Right lung (tissue), 5 donors: ENCODE measurements around the gene CTNNA1. TPM values are rescaled to one million over a fixed set of nuclear protein-coding genes. Genes with fewer than 3 reads are reported as not detected.

ENCODE experiments used
- DNase-seq, 2 donors: peaks; one replicate each; pipeline ENCODE4 v3.0.0-alpha.2; 2013
- polyA plus RNA-seq, 5 donors: library from polyadenylated mRNA; unstranded; fragments of 120-200 nt; gene quantifications; one replicate each; pipeline versions ENCODE4 v1.2.1 to v1.2.3, GENCODE V29; 2013; ENCODE audit warnings: inconsistent platforms in 1 of 5, low replicate concordance in 1 of 5; ENCODE audit not compliant: insufficient read length in 5 of 5, insufficient read depth in 1 of 5

CTNNA1 gene
- polyA plus RNA-seq, 5 donors, result 294 to 386 (median 345) TPM

- no peak for DNase-seq
These were observed 192.4 kb downstream of the CTNNA1 start for GRCh38 chr5:138945421-138946240.

GRCh38 chr5:138946241-138946623, 193.0 kb downstream of the CTNNA1 start:
- DNase-seq, result no peak

DNA sequence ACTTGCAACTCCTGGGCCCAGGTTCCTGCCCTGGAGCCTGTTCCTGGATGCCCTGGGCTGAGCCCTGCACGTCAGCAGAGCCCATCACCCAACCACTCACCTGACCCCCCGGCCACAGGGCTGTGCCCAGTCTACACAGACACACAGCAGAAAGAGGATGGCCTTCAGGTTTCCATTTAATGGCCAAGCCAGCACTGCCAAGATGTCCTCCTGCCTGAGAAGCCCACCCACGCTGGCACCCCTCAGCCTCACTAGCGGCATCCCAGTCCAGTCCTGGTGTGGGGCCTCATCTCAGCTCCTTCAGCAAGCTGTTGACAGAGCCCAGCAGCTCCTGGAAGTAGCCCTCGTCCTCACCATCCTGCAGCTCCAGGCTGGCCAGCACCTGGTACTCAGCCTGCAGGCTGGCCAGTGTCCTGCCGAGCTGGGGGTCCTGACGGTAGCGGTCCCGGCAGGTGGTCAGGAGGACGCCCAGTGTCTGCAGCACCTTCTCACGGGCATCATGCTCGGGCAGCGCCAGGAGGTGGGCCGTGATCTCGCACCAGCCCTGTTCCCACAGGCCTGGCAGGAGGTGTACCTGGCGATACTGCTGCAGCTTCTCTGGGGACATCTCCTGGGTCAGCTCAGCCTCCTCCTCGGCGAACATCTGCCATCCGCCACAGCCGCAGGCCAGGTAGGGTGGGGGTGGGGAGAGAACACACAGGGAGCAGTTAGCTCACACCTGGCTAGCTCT, 193.8 kb downstream of the CTNNA1 start:
- no peak for DNase-seq

GRCh38 chr5:138947780-138948179, 194.6 kb downstream of the CTNNA1 start:
- DNase-seq, result no peak

- DNase-seq, result no peak
These were observed 195.4 kb downstream of the CTNNA1 start for GRCh38 chr5:138948471-138949222.

GRCh38 chr5:138949223-138949574, 196.0 kb downstream of the CTNNA1 start:
- DNase-seq, result no peak

DNA sequence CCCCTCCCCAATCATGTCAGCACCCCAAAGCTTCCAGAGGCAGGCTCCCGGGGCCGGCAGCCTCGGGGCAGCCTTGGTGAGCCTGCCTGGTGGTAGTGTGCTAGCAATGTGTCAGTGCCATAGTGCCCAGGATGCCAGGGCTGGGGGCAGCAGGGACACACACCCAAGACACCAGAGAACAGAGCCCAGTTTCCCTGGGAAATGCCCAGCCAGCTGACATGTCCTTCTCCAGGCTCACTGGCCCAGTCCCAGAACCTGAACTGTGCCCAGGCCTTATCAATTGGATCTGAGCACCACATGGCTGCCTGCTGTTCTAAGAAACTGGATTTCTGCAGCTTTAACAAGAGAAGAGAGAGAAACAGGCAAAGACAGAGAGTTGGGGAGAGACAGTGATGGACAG, 196.8 kb downstream of the CTNNA1 start:
- no peak for DNase-seq

- DNase-seq, result no peak
These were observed 197.3 kb downstream of the CTNNA1 start for GRCh38 chr5:138950421-138951031.

DNA sequence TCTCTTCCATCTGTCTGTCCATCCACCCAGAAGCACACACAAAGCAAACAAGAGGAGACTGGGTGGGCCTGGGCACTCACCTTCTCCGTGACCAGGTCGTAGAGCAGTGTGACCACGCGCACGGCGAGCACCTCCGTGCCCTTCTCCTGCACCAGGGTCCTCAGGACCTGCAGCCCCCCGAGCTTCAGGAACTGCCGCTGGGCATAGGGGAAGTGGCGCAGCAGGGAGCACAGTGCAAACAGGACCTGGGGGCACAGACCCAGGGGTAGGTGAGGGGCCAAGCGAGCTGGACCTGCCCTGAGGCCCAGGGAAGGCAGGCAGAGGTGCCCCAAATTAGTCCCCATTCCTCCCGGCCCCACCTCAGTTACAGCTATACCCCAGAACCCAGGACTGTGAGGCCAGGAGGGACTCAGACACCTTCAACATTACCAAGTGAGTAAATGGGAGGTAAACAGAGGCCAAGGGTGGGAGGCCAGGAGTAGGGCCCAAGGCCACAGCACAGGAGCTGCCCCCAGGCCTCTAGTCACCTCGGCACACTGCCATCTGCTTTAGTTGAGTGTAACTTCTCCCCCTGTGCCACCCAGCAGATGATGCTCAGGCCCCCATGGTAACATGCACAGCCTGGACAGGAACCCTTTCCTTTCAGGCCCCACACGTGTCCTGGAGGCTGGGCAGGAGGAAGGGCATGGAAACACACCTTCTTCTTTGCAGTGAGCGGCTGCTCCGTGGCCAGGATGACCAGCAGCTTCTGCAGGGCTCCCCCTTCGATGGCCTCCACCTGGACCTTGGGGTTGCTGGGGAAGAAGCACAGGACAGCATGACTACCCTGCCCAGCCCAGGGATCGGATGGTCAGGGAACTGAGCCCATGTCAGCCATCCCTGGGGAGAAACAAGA, 198.1 kb downstream of the CTNNA1 start:
- no peak for DNase-seq

- no peak for DNase-seq
These were observed 198.9 kb downstream of the CTNNA1 start for GRCh38 chr5:138951986-138952735.

DNA sequence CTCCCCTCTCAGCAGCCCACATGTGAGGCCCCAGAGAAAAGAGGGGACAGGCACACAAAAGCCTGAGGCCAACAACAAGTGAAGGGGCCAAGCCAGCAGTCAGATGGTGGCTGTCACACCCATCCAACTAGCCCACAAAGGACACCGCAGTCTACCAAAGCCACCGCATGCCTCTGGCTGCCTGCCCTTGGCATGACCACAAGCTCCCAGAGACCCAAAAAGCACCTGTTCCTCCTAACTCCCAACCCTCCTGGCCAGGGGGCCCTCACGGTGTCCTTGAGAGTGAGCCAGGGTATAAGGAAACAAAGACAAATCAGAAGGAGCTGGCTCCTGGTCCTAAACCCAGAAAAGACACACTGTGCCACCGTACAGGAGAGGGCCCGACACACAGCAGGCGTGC, 199.7 kb downstream of the CTNNA1 start:
- DNase-seq, result no peak

DNA sequence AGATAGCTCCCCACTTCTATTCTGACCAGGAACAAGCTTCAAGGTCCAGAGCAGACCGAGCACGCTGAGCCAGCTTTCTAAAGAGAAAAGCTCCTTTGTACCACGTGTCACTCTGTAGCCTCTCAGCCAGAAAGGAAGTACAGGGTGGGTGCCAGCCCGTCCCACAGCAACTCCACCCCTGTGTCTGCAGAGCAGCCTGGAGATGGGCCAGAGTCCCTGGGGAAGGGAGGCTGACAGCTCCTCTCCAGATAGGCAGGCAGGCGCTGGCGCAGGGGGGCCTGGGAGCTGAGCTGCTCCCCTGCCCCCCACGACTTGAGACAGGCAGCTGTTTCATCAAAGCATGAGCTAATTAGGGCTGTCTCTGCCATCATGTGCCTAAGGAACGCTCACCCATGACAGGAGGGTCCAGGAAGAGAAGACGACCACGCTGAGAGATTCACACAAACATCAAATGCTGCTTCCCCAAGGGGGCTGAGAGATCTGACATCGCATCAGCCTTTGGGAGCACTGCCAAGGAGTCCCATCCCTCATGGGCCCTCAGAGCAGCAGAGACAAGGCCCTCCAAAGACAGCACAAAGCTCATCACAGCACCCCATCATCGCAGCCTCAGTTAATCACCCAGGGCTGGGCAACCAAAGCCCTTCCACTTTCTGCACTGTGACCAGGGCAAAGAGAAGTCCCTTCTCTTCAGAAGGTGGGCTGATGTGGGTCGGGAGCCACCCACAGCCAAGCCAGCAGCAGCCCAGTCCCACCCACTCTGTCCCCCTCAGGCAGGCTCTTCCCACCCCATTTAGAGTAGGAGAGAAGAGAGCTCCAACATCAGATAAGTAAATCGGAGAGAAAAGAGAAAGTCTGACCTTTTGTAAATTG, 200.4 kb downstream of the CTNNA1 start:
- peak; percentile 89 for DNase-seq

- DNase-seq, result no peak
These were observed 201.2 kb downstream of the CTNNA1 start for GRCh38 chr5:138954257-138955012.

GRCh38 chr5:138955013-138955660, 201.9 kb downstream of the CTNNA1 start:
- DNase-seq, result peak; percentile 82

DNA sequence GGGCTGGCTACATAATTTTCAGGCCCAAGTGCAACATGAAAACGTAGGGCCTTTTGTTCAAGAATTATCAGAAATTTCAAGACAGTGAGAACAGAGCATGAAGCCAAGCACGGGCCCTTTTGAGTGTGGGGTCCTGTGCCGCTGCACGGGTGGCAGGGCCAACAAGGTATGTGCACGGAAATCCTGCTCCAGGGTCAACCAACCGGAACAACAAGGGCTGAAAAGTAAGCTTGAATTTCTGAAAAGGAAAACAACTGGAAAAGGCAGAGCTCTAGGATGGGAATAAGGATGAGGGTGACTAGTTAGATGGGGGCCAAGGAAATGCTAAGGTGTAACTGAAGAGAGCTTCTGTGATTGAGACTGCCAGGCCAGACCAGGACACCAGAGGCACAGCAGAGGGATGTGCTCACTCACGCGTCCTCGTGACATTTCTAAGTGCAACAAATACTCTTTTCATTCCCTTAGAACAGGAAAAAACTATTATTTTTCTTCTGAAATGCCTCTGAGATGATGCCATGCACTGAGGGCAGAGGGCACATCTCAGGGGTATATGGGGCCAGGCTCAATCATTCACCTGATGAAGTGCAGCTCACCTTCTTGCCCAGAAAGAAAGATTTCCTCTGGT, 202.6 kb downstream of the CTNNA1 start:
- no peak for DNase-seq

GRCh38 chr5:138956801-138957200, 203.6 kb downstream of the CTNNA1 start:
- no peak for DNase-seq

GRCh38 chr5:138960145-138960692, 207.0 kb downstream of the CTNNA1 start:
- no peak for DNase-seq
